ENCODE results near the gene FOXI3.
A peak's percentile ranks its signal among the peaks of the same experiment; 100 is the strongest.

FOXI3 gene

GRCh38 chr2:88452565-88452905 lies at the start of gene FOXI3:
Gene FOXI3 (minus strand): TSS chr2:88452693. CDS start chr2:88452535, 158 bp downstream.
- DNase-seq (ENCODE audit: low read depth in 2 of 2): peak in 1 of 2 donors; percentile 12

- DNase-seq (ENCODE audit: low read depth in 2 of 2): no peak
Measured at GRCh38 chr2:88500691-88501090, 48.2 kb upstream of the FOXI3 start.

- no peak for DNase-seq (ENCODE audit: low read depth in 2 of 2)
Measured at GRCh38 chr2:88499204-88499603, 46.7 kb upstream of the FOXI3 start.

- DNase-seq (ENCODE audit: low read depth in 2 of 2): no peak
Measured at GRCh38 chr2:88493481-88493880, 41.0 kb upstream of the FOXI3 start.

GRCh38 chr2:88492002-88492401 lies 39.5 kb upstream of the FOXI3 start:
- DNase-seq (ENCODE audit: low read depth in 2 of 2): no peak

GRCh38 chr2:88489181-88489580 lies 36.7 kb upstream of the FOXI3 start:
- DNase-seq (ENCODE audit: low read depth in 2 of 2): no peak

GRCh38 chr2:88483200-88483599 lies 30.7 kb upstream of the FOXI3 start:
- DNase-seq (ENCODE audit: low read depth in 2 of 2): no peak

- DNase-seq (ENCODE audit: low read depth in 2 of 2): no peak
Measured at GRCh38 chr2:88481691-88482336, 29.3 kb upstream of the FOXI3 start.

- DNase-seq (ENCODE audit: low read depth in 2 of 2): no peak
Measured at GRCh38 chr2:88472811-88473210, 20.3 kb upstream of the FOXI3 start.

- DNase-seq (ENCODE audit: low read depth in 2 of 2): no peak
Measured at GRCh38 chr2:88471083-88471942, 18.8 kb upstream of the FOXI3 start.

GRCh38 chr2:88469202-88470114 lies 17.0 kb upstream of the FOXI3 start:
- no peak for DNase-seq (ENCODE audit: low read depth in 2 of 2)

- DNase-seq (ENCODE audit: low read depth in 2 of 2): no peak
Measured at GRCh38 chr2:88464153-88464552, 11.7 kb upstream of the FOXI3 start.

GRCh38 chr2:88458633-88459032 lies 6.1 kb upstream of the FOXI3 start:
- DNase-seq (ENCODE audit: low read depth in 2 of 2): no peak

GRCh38 chr2:88452980-88453582 lies 588 bp upstream of the FOXI3 start:
- DNase-seq (ENCODE audit: low read depth in 2 of 2): no peak

GRCh38 chr2:88451811-88452564 lies 505 bp downstream of the FOXI3 start:
- peak in 1 of 2 donors; percentile 11 for DNase-seq (ENCODE audit: low read depth in 2 of 2)

GRCh38 chr2:88450925-88451810 lies 1.3 kb downstream of the FOXI3 start:
- DNase-seq (ENCODE audit: low read depth in 2 of 2): no peak

GRCh38 chr2:88450186-88450585 lies 2.3 kb downstream of the FOXI3 start:
- DNase-seq (ENCODE audit: low read depth in 2 of 2): no peak

- no peak for DNase-seq (ENCODE audit: low read depth in 2 of 2)
Measured at GRCh38 chr2:88448248-88448647, 4.2 kb downstream of the FOXI3 start.

- no peak for DNase-seq (ENCODE audit: low read depth in 2 of 2)
Measured at GRCh38 chr2:88443353-88443938, 9.0 kb downstream of the FOXI3 start.

GRCh38 chr2:88442473-88442872 lies 10.0 kb downstream of the FOXI3 start:
- DNase-seq (ENCODE audit: low read depth in 2 of 2): no peak
